ENCODE data around the gene ULK3. TPM values are rescaled to one million over a fixed set of nuclear protein-coding genes. Genes with fewer than 3 reads are reported as not detected.
A peak's percentile ranks its signal among the peaks of the same experiment; 100 is the strongest.

ULK3 gene
- total RNA-seq, 3 donors from 2014 or later: 28.3 to 48.8 (median 48.0) TPM

- Histone ChIP-seq H3K9me3 (no peaks in the 10 kb centered on the region), H3K4me1 (peaks cover 0 to 26% of the 10 kb centered on the region in 2 donors), H3K27ac (peak overlapping the region in 1 of 2 donors; percentile 50), H3K27me3 (no peaks in the 10 kb centered on the region), H3K36me3 (no peaks in the 10 kb centered on the region), H3K4me3 (no peak overlapping the region)
- intact Hi-C loops (cut with DNase I; ENCODE audit: low total_unique reads): no loop called here
- no peak for TF ChIP-seq POLR2A (IDR thresholded peaks at IDR 0.05)
- no peak for TF ChIP-seq POLR2AphosphoS5 (IDR thresholded peaks at IDR 0.05)
- TF ChIP-seq CTCF (IDR thresholded peaks at IDR 0.05): no peak
- no peak for DNase-seq (ENCODE audit: low spot score in 2 of 2)
Observed at GRCh38 chr15:74866090-74866489, 23.1 kb upstream of the ULK3 start.

DNA sequence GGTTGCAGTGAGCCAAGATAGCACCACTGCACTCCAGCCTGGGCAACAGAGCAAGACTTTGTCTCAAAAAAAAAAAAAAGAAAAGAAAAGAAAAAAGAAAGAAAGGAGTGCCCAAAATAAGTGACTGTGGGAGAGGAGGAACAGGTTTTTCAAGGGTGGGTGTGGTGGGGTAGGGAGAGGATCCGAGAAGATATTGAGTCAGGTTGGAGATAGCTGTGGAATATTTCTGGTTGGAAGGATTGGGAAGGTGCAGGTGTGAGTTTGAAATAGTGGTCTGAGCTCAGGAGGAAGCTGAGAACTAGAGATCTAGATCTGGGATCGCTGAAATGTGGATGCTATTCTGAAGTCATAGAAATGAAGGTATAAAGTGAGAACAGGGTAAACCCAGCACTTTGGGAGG, 22.4 kb upstream of the ULK3 start:
- Histone ChIP-seq H3K27ac (no peak overlapping the region), H3K4me3 (no peak overlapping the region), H3K27me3 (no peaks in the 10 kb centered on the region), H3K9me3 (no peaks in the 10 kb centered on the region), H3K4me1 (peaks cover 0 to 18% of the 10 kb centered on the region in 2 donors), H3K36me3 (no peaks in the 10 kb centered on the region)
- no peak for DNase-seq (ENCODE audit: low spot score in 2 of 2)
- TF ChIP-seq POLR2AphosphoS5 (IDR thresholded peaks at IDR 0.05) (no peak), POLR2A (IDR thresholded peaks at IDR 0.05) (no peak), CTCF (IDR thresholded peaks at IDR 0.05) (no peak)
- intact Hi-C loops (cut with DNase I; ENCODE audit: low total_unique reads): no loop called here

DNA sequence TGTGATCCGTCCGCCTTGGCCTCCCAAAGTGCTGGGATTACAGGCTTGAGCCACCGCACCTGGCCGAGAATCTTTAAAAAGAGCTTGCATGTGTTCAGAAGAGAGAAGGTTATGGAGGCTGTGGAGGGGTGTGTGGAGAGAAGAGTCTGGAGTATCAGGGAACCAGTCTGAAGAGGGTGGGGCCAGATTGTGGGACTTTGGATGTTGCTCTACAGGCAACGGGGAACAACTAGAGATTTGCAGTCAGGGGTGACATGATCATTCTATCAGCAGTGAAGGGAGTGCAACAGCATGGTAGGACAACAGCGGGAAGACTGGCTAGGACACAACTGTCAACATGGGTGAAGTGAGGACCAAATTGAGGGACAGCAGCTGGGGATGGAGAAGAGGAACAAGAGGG, 21.3 kb upstream of the ULK3 start:
- Histone ChIP-seq H3K27me3 (no peaks in the 10 kb centered on the region), H3K9me3 (no peaks in the 10 kb centered on the region), H3K4me1 (peaks cover 0 to 9% of the 10 kb centered on the region in 2 donors), H3K36me3 (no peaks in the 10 kb centered on the region), H3K4me3 (no peak overlapping the region), H3K27ac (peak overlapping the region in 1 of 2 donors; percentile 7)
- intact Hi-C loops (cut with DNase I; ENCODE audit: low total_unique reads): no loop called here
- DNase-seq (ENCODE audit: low spot score in 2 of 2): no peak
- no peak for TF ChIP-seq CTCF (IDR thresholded peaks at IDR 0.05)
- TF ChIP-seq POLR2AphosphoS5 (IDR thresholded peaks at IDR 0.05): no peak
- no peak for TF ChIP-seq POLR2A (IDR thresholded peaks at IDR 0.05)

DNA sequence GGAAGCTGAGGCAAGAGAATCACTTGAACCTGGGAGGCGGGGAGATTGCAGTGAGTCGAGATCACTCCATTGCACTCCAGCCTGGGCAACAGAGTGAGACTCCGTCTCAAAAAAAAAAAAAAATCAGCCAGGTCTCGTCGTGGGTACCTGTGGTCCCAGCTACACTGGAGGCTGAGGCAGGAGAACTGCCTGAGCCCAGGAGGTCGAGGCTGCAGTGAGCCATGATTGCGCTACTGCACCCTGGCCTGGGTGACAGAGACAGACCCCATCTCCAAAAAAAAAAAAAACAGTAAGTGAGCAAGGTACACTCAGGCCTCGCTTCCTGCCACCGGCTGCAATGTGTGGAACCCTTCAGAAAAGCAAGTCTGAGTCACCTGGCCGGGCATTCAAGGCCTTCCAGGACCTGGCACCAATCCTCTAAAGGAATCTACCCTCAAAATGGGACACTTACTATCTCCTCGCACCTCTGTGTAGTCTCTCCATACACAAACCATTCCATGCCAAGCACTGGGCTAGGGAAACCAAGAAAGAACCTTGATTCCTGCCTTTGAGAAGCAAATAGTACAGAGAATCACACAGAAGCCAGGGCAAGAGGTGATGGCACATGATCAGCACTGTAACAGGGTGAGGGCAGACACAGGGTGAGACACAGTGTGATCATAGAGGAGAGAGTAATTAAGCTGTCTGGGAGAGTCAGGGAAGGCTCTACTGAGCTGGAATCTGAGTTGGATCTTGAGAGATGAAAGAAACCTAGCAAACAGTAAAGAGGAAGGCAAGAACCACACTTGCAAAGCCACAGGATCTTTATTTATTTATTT, 20.5 kb upstream of the ULK3 start:
- Histone ChIP-seq H3K4me1 (peaks cover 0 to 6% of the 10 kb centered on the region in 2 donors), H3K4me3 (no peak overlapping the region), H3K9me3 (no peaks in the 10 kb centered on the region), H3K27me3 (no peaks in the 10 kb centered on the region), H3K36me3 (no peaks in the 10 kb centered on the region), H3K27ac (no peak overlapping the region)
- no peak for DNase-seq (ENCODE audit: low spot score in 2 of 2)
- TF ChIP-seq POLR2A (IDR thresholded peaks at IDR 0.05) (no peak), CTCF (IDR thresholded peaks at IDR 0.05) (no peak), POLR2AphosphoS5 (IDR thresholded peaks at IDR 0.05) (no peak)
- intact Hi-C loops (cut with DNase I; ENCODE audit: low total_unique reads): no loop called here

DNA sequence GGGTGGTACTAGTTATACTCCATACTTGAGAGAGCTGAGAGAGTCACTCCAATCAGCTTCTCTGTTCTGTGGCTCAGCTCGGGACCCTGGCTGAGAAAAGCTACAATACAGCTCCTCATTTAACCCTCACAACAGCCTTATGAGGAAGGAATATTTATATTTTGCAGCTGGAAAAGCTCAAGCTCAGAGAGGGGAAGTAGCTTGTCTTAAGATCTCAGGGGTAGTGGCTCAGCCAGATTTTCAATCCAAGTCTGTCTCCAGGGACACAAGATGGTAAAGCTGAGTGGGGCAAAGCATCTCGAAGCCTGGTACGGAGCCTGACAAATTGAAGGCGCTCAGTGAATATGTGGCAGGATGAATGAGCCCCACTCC, 15.4 kb upstream of the ULK3 start:
- peak overlapping the region; percentile 14 to 19 for H3K27ac ChIP-seq

More for the DNA sequence above, 15.4 kb upstream of the ULK3 start:
- Histone ChIP-seq H3K36me3 (no peaks in the 10 kb centered on the region), H3K4me3 (no peak overlapping the region), H3K4me1 (no peaks in the 10 kb centered on the region), H3K9me3 (no peaks in the 10 kb centered on the region), H3K27me3 (no peaks in the 10 kb centered on the region)
- TF ChIP-seq POLR2AphosphoS5 (IDR thresholded peaks at IDR 0.05) (no peak), CTCF (IDR thresholded peaks at IDR 0.05) (no peak), POLR2A (IDR thresholded peaks at IDR 0.05) (no peak)
- intact Hi-C loops (cut with DNase I; ENCODE audit: low total_unique reads): no loop called here
- no peak for DNase-seq (ENCODE audit: low spot score in 2 of 2)
